HepG2 (cell line): Measurements from ENCODE around the gene TMEM81.

ENCODE experiments used
- ADNP ChIP-seq: sonication (generic); formaldehyde crosslinking; IDR thresholded peaks from 2 replicates; pipeline ENCODE4 v1.4.0; 2020; ENCODE audit warnings: missing genetic modification reagents
- CHD4 ChIP-seq: fragments of 200-600 bp; sonication (generic); IDR thresholded peaks from 2 replicates; pipeline ENCODE4 v1.7.0; 2017; ENCODE audit warnings: mild to moderate bottlenecking, low read length, borderline replicate concordance
- EZH2 ChIP-seq: conservative IDR thresholded peaks from 2 replicates; pipeline ENCODE4 v1.6.1; 2012; ENCODE audit warnings: mild to moderate bottlenecking, low read depth, low read length, moderate library complexity
- HMGA1 ChIP-seq: sonication (generic); formaldehyde crosslinking; conservative IDR thresholded peaks from 2 replicates; pipeline ENCODE4 v1.4.0; 2020; ENCODE audit warnings: missing genetic modification reagents
- HOMEZ ChIP-seq: IDR thresholded peaks from 2 replicates; pipeline ENCODE4 v1.6.1; 2016; ENCODE audit warnings: low read depth
- MXI1 ChIP-seq: IDR thresholded peaks from 3 replicates; pipeline ENCODE4 v1.6.1; 2012; ENCODE audit warnings: low read depth, low read length, inconsistent platforms, borderline replicate concordance
- MYC ChIP-seq: sonication (generic); formaldehyde crosslinking; IDR thresholded peaks from 2 replicates; pipeline ENCODE4 v1.9.0; 2021; ENCODE audit warnings: missing genetic modification reagents, borderline replicate concordance
- SP140L ChIP-seq: sonication (generic); formaldehyde crosslinking; IDR thresholded peaks from 2 replicates; pipeline ENCODE4 v1.4.0; 2020; ENCODE audit warnings: missing genetic modification reagents, borderline replicate concordance
- STAT5B ChIP-seq: sonication (generic); formaldehyde crosslinking; IDR thresholded peaks from 2 replicates; pipeline ENCODE4 v1.4.0; 2020; ENCODE audit warnings: missing genetic modification reagents
- TF ChIP-seq, protein P1 (sequence below): sonication (generic); formaldehyde crosslinking; IDR thresholded peaks from 2 replicates; pipeline ENCODE4 v1.5.0; 2020; ENCODE audit warnings: mild to moderate bottlenecking, missing genetic modification reagents, moderate library complexity

GRCh38 chr1:205041998-205042910 lies 42.0 kb downstream of the TMEM81 start:
- TF ChIP-seq, protein P1, sequence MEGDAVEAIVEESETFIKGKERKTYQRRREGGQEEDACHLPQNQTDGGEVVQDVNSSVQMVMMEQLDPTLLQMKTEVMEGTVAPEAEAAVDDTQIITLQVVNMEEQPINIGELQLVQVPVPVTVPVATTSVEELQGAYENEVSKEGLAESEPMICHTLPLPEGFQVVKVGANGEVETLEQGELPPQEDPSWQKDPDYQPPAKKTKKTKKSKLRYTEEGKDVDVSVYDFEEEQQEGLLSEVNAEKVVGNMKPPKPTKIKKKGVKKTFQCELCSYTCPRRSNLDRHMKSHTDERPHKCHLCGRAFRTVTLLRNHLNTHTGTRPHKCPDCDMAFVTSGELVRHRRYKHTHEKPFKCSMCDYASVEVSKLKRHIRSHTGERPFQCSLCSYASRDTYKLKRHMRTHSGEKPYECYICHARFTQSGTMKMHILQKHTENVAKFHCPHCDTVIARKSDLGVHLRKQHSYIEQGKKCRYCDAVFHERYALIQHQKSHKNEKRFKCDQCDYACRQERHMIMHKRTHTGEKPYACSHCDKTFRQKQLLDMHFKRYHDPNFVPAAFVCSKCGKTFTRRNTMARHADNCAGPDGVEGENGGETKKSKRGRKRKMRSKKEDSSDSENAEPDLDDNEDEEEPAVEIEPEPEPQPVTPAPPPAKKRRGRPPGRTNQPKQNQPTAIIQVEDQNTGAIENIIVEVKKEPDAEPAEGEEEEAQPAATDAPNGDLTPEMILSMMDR (CRISPR knock-in tag), result no peak
- TF ChIP-seq STAT5B (CRISPR knock-in tag) (no peak), EZH2 (no peak), HMGA1 (CRISPR knock-in tag) (no peak), MXI1 (no peak), SP140L (CRISPR knock-in tag) (no peak), HOMEZ (no peak), MYC (CRISPR knock-in tag) (no peak), CHD4 (no peak), ADNP (no peak)
